ENCODE data around the gene TMEM214.

- TF ChIP-seq TAF1 (IDR thresholded peaks at IDR 0.05; ENCODE audit: borderline replicate concordance, insufficient read depth, low read length) (no peak), SIN3A (IDR thresholded peaks at IDR 0.05; ENCODE audit: borderline replicate concordance, insufficient read depth, low read length) (no peak), REST (IDR thresholded peaks at IDR 0.05; ENCODE audit: insufficient read depth in 1 of 2, low read depth in 2 of 2, low read length in 2 of 2) (no peak)
Measured at GRCh38 chr2:27060323-27060722, 27.6 kb downstream of the TMEM214 start.

Measured in PFSK-1 (cell line).